NCI-H82 treated with DMSO at 0.1 percent for 48 hours (cell line): Measurements from ENCODE around the gene DPP8.
"Not testable (repeated sequence)": the region's sequence is repeated elsewhere in the genome, so short reads cannot be mapped to it uniquely, and the experiment has no call there.

ENCODE experiments used
- DNase-seq: peaks from one replicate; lab custom pipeline; 2025; ENCODE audit not compliant: unreplicated experiment; lab: John Stamatoyannopoulos, UW

Gene DPP8

GRCh38 chr15:65406424-65407000, 111.0 kb downstream of the DPP8 start:
- DNase-seq, result no peak

- DNase-seq, result peak; percentile 84
Measured at GRCh38 chr15:65405791-65406423, 111.6 kb downstream of the DPP8 start.

GRCh38 chr15:65404186-65404872, 113.2 kb downstream of the DPP8 start:
- no peak for DNase-seq

- no peak for DNase-seq
Measured at GRCh38 chr15:65402961-65403360, 114.5 kb downstream of the DPP8 start.

GRCh38 chr15:65401611-65402240, 115.8 kb downstream of the DPP8 start:
- DNase-seq, result no peak

GRCh38 chr15:65400760-65401610, 116.5 kb downstream of the DPP8 start:
- peak; percentile 80 for DNase-seq

GRCh38 chr15:65399997-65400396, 117.5 kb downstream of the DPP8 start:
- no peak for DNase-seq

GRCh38 chr15:65399001-65399706, 118.3 kb downstream of the DPP8 start:
- DNase-seq, result no peak

GRCh38 chr15:65398486-65398885, 119.0 kb downstream of the DPP8 start:
- DNase-seq, result not testable (repeated sequence)

GRCh38 chr15:65396965-65397317, 120.5 kb downstream of the DPP8 start:
- no peak for DNase-seq

- DNase-seq, result no peak
Measured at GRCh38 chr15:65396283-65396964, 121.1 kb downstream of the DPP8 start.

GRCh38 chr15:65395567-65396202, 121.8 kb downstream of the DPP8 start:
- no peak for DNase-seq

GRCh38 chr15:65394936-65395335, 122.6 kb downstream of the DPP8 start:
- no peak for DNase-seq

GRCh38 chr15:65394280-65394789, 123.2 kb downstream of the DPP8 start:
- DNase-seq, result no peak

- DNase-seq, result no peak
Measured at GRCh38 chr15:65393557-65393956, 123.9 kb downstream of the DPP8 start.

- no peak for DNase-seq
Measured at GRCh38 chr15:65393091-65393490, 124.4 kb downstream of the DPP8 start.
